ENCODE data around the gene RNF150. TPM values are rescaled to one million over a fixed set of nuclear protein-coding genes. Genes with fewer than 3 reads are reported as not detected.
"Not testable (repeated sequence)": the region's sequence is repeated elsewhere in the genome, so short reads cannot be mapped to it uniquely, and the experiment has no call there.

RNF150 gene
- total RNA-seq, 2 experiments from 2014 or later = 0.02 to 0.14 TPM

- DNase-seq (no peak), ATAC-seq (no peak)
- CTCF ChIA-PET = interaction anchor here (0.5 kb wide), 1 partner anchor 69 kb away, joined by 4 read pairs; no protein-coding TSS in a partner anchor
- no peak overlapping the region for H3K27ac Mint-ChIP-seq
- no peaks in the 10 kb centered on the region for H3K27me3 Mint-ChIP-seq
- no peaks in the 10 kb centered on the region for H3K4me1 Mint-ChIP-seq
- H3K4me3 Mint-ChIP-seq = no peak overlapping the region
- no peaks in the 10 kb centered on the region for H3K9me3 Mint-ChIP-seq (ENCODE audit: low read depth)
- POLR2A ChIA-PET = no interaction called here
- intact Hi-C loops (cut with DNase I, micrococcal nuclease) = no loop called here
- H3K36me3 Mint-ChIP-seq (ENCODE audit: low read depth) = no peaks in the 10 kb centered on the region
Observed at GRCh38 chr4:141065872-141066271, 67.4 kb downstream of the RNF150 start.

GRCh38 chr4:141062651-141063050, 70.6 kb downstream of the RNF150 start:
- ATAC-seq (no peak), DNase-seq (no peak)
- Mint-ChIP-seq H3K4me1 (no peaks in the 10 kb centered on the region), H3K4me3 (no peak overlapping the region), H3K9me3 (ENCODE audit: low read depth) (no peaks in the 10 kb centered on the region), H3K27me3 (no peaks in the 10 kb centered on the region), H3K27ac (no peak overlapping the region), H3K36me3 (ENCODE audit: low read depth) (no peaks in the 10 kb centered on the region)
- ChIA-PET POLR2A (no interaction called here), CTCF (no interaction called here)
- intact Hi-C loops (cut with DNase I, micrococcal nuclease) = no loop called here

GRCh38 chr4:141058591-141059512, 74.4 kb downstream of the RNF150 start:
- Mint-ChIP-seq H3K4me1 (no peaks in the 10 kb centered on the region), H3K4me3 (no peak overlapping the region), H3K36me3 (ENCODE audit: low read depth) (no peaks in the 10 kb centered on the region), H3K27ac (no peak overlapping the region), H3K9me3 (ENCODE audit: low read depth) (no peaks in the 10 kb centered on the region), H3K27me3 (peaks cover 2% of the 10 kb centered on the region)
- intact Hi-C loops (cut with DNase I, micrococcal nuclease) = no loop called here
- CTCF ChIA-PET = interaction anchor here (0.6 to 1.0 kb wide), 2 partner anchors 40 to 178 kb away, joined by 3 read pairs; no protein-coding TSS in a partner anchor
- ATAC-seq = no peak
- no peak for DNase-seq
- POLR2A ChIA-PET = no interaction called here

GRCh38 chr4:141057582-141057981, 75.7 kb downstream of the RNF150 start:
- Mint-ChIP-seq H3K27ac (no peak overlapping the region), H3K9me3 (ENCODE audit: low read depth) (no peaks in the 10 kb centered on the region), H3K4me1 (no peaks in the 10 kb centered on the region), H3K4me3 (no peak overlapping the region), H3K27me3 (peaks cover 2% of the 10 kb centered on the region), H3K36me3 (ENCODE audit: low read depth) (no peaks in the 10 kb centered on the region)
- ATAC-seq (no peak), DNase-seq (no peak)
- POLR2A ChIA-PET = no interaction called here
- CTCF ChIA-PET = interaction anchor here (0.6 to 1.0 kb wide), 2 partner anchors 38 to 890 kb away, joined by 3 read pairs; no protein-coding TSS in a partner anchor
- intact Hi-C loops (cut with DNase I, micrococcal nuclease) = no loop called here

- DNase-seq (no peak), ATAC-seq (no peak)
- ChIA-PET CTCF (interaction anchor here (1.3 kb wide), 1 partner anchor 77 kb away, joined by 4 read pairs; the partner anchor contains the start of gene RNF150), POLR2A (no interaction called here)
- Mint-ChIP-seq H3K4me3 (no peak overlapping the region), H3K9me3 (ENCODE audit: low read depth) (no peaks in the 10 kb centered on the region), H3K4me1 (no peaks in the 10 kb centered on the region), H3K36me3 (ENCODE audit: low read depth) (no peaks in the 10 kb centered on the region), H3K27ac (no peak overlapping the region), H3K27me3 (peaks cover 2% of the 10 kb centered on the region)
- intact Hi-C loops (cut with DNase I, micrococcal nuclease) = no loop called here
Observed at GRCh38 chr4:141056473-141056872, 76.8 kb downstream of the RNF150 start.

- no peak overlapping the region for H3K27ac Mint-ChIP-seq
- no peaks in the 10 kb centered on the region for H3K9me3 Mint-ChIP-seq (ENCODE audit: low read depth)
- ChIA-PET CTCF (no interaction called here), POLR2A (no interaction called here)
- no peak for DNase-seq
- H3K4me1 Mint-ChIP-seq = no peaks in the 10 kb centered on the region
- ATAC-seq = no peak
- H3K36me3 Mint-ChIP-seq (ENCODE audit: low read depth) = no peaks in the 10 kb centered on the region
- H3K4me3 Mint-ChIP-seq = no peak overlapping the region
- peaks cover 2% of the 10 kb centered on the region for H3K27me3 Mint-ChIP-seq
- intact Hi-C loops (cut with DNase I, micrococcal nuclease) = no loop called here
Observed at GRCh38 chr4:141054446-141054845, 78.8 kb downstream of the RNF150 start.

- ATAC-seq; POLR2A ChIA-PET; H3K4me3 Mint-ChIP-seq; H3K27me3 Mint-ChIP-seq; intact Hi-C loops (cut with DNase I, micrococcal nuclease); H3K9me3 Mint-ChIP-seq (ENCODE audit: low read depth); H3K4me1 Mint-ChIP-seq; H3K36me3 Mint-ChIP-seq (ENCODE audit: low read depth); DNase-seq; CTCF ChIA-PET; H3K27ac Mint-ChIP-seq: not testable (repeated sequence)
Observed at GRCh38 chr4:141050999-141051398, 82.3 kb downstream of the RNF150 start.

- Mint-ChIP-seq H3K9me3 (ENCODE audit: low read depth) (no peaks in the 10 kb centered on the region), H3K4me1 (peaks cover 2% of the 10 kb centered on the region), H3K27ac (no peak overlapping the region), H3K27me3 (no peaks in the 10 kb centered on the region), H3K4me3 (no peak overlapping the region), H3K36me3 (ENCODE audit: low read depth) (no peaks in the 10 kb centered on the region)
- no peak for ATAC-seq
- DNase-seq = no peak
- CTCF ChIA-PET = interaction anchor here (0.7 kb wide), 1 partner anchor 255 kb away, joined by 3 read pairs; no protein-coding TSS in a partner anchor
- POLR2A ChIA-PET = no interaction called here
- intact Hi-C loops (cut with DNase I, micrococcal nuclease) = no loop called here
Observed at GRCh38 chr4:141047228-141047884, 85.9 kb downstream of the RNF150 start.

GRCh38 chr4:141046255-141046654, 87.0 kb downstream of the RNF150 start:
- ATAC-seq (peak; percentile 49), DNase-seq (no peak)
- no peak overlapping the region for H3K4me3 Mint-ChIP-seq
- peaks cover 2% of the 10 kb centered on the region for H3K4me1 Mint-ChIP-seq
- POLR2A ChIA-PET = no interaction called here
- no peaks in the 10 kb centered on the region for H3K27me3 Mint-ChIP-seq
- no peaks in the 10 kb centered on the region for H3K36me3 Mint-ChIP-seq (ENCODE audit: low read depth)
- H3K27ac Mint-ChIP-seq = no peak overlapping the region
- intact Hi-C loops (cut with DNase I, micrococcal nuclease) = no loop called here
- CTCF ChIA-PET = interaction anchor here (0.5 to 0.9 kb wide), 2 partner anchors 9 to 285 kb away, joined by 3 to 4 read pairs; no protein-coding TSS in a partner anchor
- no peaks in the 10 kb centered on the region for H3K9me3 Mint-ChIP-seq (ENCODE audit: low read depth)

- no peak overlapping the region for H3K4me3 Mint-ChIP-seq
- H3K27me3 Mint-ChIP-seq = no peaks in the 10 kb centered on the region
- H3K27ac Mint-ChIP-seq = no peak overlapping the region
- peaks cover 2% of the 10 kb centered on the region for H3K4me1 Mint-ChIP-seq
- no peak for DNase-seq
- ATAC-seq = no peak
- H3K9me3 Mint-ChIP-seq (ENCODE audit: low read depth) = no peaks in the 10 kb centered on the region
- intact Hi-C loops (cut with DNase I, micrococcal nuclease) = no loop called here
- H3K36me3 Mint-ChIP-seq (ENCODE audit: low read depth) = no peaks in the 10 kb centered on the region
- POLR2A ChIA-PET = no interaction called here
- CTCF ChIA-PET = interaction anchor here (0.9 kb wide), 1 partner anchor 9 kb away, joined by 3 read pairs; no protein-coding TSS in a partner anchor
Observed at GRCh38 chr4:141045848-141046247, 87.4 kb downstream of the RNF150 start.

GRCh38 chr4:141041021-141041476, 92.2 kb downstream of the RNF150 start:
- H3K9me3 Mint-ChIP-seq (ENCODE audit: low read depth) = no peaks in the 10 kb centered on the region
- CTCF ChIA-PET = no interaction called here

GRCh38 chr4:141039156-141039555, 94.1 kb downstream of the RNF150 start:
- Mint-ChIP-seq H3K36me3 (ENCODE audit: low read depth) (no peaks in the 10 kb centered on the region), H3K27me3 (peaks cover 6% of the 10 kb centered on the region), H3K4me1 (no peaks in the 10 kb centered on the region), H3K27ac (no peak overlapping the region), H3K9me3 (ENCODE audit: low read depth) (no peaks in the 10 kb centered on the region), H3K4me3 (no peak overlapping the region)
- ATAC-seq (no peak), DNase-seq (no peak)
- POLR2A ChIA-PET = no interaction called here
- CTCF ChIA-PET = no interaction called here
- intact Hi-C loops (cut with DNase I, micrococcal nuclease) = no loop called here

More at GRCh38 chr4:141041021-141041476, 92.2 kb downstream of the RNF150 start:
- POLR2A ChIA-PET = no interaction called here
- no peak for DNase-seq
- H3K27ac Mint-ChIP-seq = no peak overlapping the region
- peaks cover under 1% of the 10 kb centered on the region for H3K4me1 Mint-ChIP-seq
- H3K36me3 Mint-ChIP-seq (ENCODE audit: low read depth) = no peaks in the 10 kb centered on the region
- no peak overlapping the region for H3K4me3 Mint-ChIP-seq
- ATAC-seq = no peak
- intact Hi-C loops (cut with DNase I, micrococcal nuclease) = no loop called here
- H3K27me3 Mint-ChIP-seq = peaks cover 6% of the 10 kb centered on the region
